Adrenal gland (tissue), 5 donors: ENCODE results near the gene TRAPPC12.

Experiments
- POLR2A ChIP-seq, 2 donors: fragments of 450-650 bp; IDR thresholded peaks; one replicate each; pipeline ENCODE4 v1.6.1; 2017; ENCODE audit warnings: antibody characterized with exemption in 2 of 2, mild to moderate bottlenecking in 2 of 2, moderate library complexity in 1 of 2
- TF ChIP-seq, protein P1 (sequence below), 6 experiments: fragments of 450-650 bp in 4 of 6; fragments of 200-600 bp in 2 of 6; sonication (generic) in 1 of 6; IDR thresholded peaks; 1 replicate in 5 of 6; 2 replicates in 1 of 6; pipeline versions ENCODE4 v1.5.1 to v1.8.0; 2016 to 2021; ENCODE audit warnings: antibody characterized with exemption in 6 of 6, mild to moderate bottlenecking in 2 of 6, moderate library complexity in 1 of 6
- donor health status: DM: no; HTN: no; CAD: no.

DNA sequence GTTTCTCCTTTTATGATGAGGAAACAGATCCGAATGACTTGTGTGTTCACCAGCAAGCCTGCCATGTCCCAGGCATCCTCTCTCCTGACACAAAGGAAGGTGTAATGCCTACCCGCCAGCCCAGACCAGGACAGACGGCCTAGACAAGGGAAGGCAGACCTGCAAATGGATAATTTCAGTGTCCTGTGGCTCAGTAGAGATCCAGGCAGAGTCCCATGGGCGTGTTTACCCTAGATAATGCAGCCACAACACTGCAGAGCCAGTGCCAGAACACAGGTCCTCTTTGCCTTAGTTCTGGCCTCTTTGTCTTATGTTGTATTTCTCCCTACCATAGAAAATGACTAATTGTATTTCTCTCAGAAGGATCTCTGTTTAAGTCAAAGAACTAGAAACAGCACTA lies 12.7 kb downstream of the TRAPPC12 start:
- TF ChIP-seq, protein P1, sequence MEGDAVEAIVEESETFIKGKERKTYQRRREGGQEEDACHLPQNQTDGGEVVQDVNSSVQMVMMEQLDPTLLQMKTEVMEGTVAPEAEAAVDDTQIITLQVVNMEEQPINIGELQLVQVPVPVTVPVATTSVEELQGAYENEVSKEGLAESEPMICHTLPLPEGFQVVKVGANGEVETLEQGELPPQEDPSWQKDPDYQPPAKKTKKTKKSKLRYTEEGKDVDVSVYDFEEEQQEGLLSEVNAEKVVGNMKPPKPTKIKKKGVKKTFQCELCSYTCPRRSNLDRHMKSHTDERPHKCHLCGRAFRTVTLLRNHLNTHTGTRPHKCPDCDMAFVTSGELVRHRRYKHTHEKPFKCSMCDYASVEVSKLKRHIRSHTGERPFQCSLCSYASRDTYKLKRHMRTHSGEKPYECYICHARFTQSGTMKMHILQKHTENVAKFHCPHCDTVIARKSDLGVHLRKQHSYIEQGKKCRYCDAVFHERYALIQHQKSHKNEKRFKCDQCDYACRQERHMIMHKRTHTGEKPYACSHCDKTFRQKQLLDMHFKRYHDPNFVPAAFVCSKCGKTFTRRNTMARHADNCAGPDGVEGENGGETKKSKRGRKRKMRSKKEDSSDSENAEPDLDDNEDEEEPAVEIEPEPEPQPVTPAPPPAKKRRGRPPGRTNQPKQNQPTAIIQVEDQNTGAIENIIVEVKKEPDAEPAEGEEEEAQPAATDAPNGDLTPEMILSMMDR (IDR thresholded peaks at IDR 0.05), result no peak
- TF ChIP-seq POLR2A (IDR thresholded peaks at IDR 0.05), result no peak
